ENCODE measurements around the gene NDE1.

The NDE1 gene

GRCh38 chr16:15617901-15618300 lies 32.1 kb upstream of the NDE1 start:
- no peak for DNase-seq (ENCODE audit: low read depth)
- no peak for TF ChIP-seq CTCF (IDR thresholded peaks at IDR 0.05; ENCODE audit: low read depth, low read length)
- no peak for TF ChIP-seq MYC (IDR thresholded peaks at IDR 0.05; ENCODE audit: low read depth, low read length)
- TF ChIP-seq POLR2A (IDR thresholded peaks at IDR 0.05; ENCODE audit: extremely low read depth, insufficient read length), result no peak
- no peak for TF ChIP-seq MAX (IDR thresholded peaks at IDR 0.05; ENCODE audit: low read depth, low read length)
- no peak overlapping the region for H3K4me3 ChIP-seq (ENCODE audit: low read depth, low read length)

- DNase-seq (ENCODE audit: low read depth), result no peak
- TF ChIP-seq CTCF (IDR thresholded peaks at IDR 0.05; ENCODE audit: low read depth, low read length) (no peak), MYC (IDR thresholded peaks at IDR 0.05; ENCODE audit: low read depth, low read length) (no peak), POLR2A (IDR thresholded peaks at IDR 0.05; ENCODE audit: extremely low read depth, insufficient read length) (no peak), MAX (IDR thresholded peaks at IDR 0.05; ENCODE audit: low read depth, low read length) (no peak)
- no peak overlapping the region for H3K4me3 ChIP-seq (ENCODE audit: low read depth, low read length)
Measured at GRCh38 chr16:15618392-15618791, 31.7 kb upstream of the NDE1 start.

GRCh38 chr16:15620611-15621195 lies 29.3 kb upstream of the NDE1 start:
- H3K4me3 ChIP-seq (ENCODE audit: low read depth, low read length), result no peak overlapping the region
- TF ChIP-seq POLR2A (IDR thresholded peaks at IDR 0.05; ENCODE audit: extremely low read depth, insufficient read length) (no peak), CTCF (IDR thresholded peaks at IDR 0.05; ENCODE audit: low read depth, low read length) (no peak), MAX (IDR thresholded peaks at IDR 0.05; ENCODE audit: low read depth, low read length) (no peak), MYC (IDR thresholded peaks at IDR 0.05; ENCODE audit: low read depth, low read length) (no peak)
- DNase-seq (ENCODE audit: low read depth), result no peak

- TF ChIP-seq POLR2A (IDR thresholded peaks at IDR 0.05; ENCODE audit: extremely low read depth, insufficient read length) (no peak), MYC (IDR thresholded peaks at IDR 0.05; ENCODE audit: low read depth, low read length) (no peak), CTCF (IDR thresholded peaks at IDR 0.05; ENCODE audit: low read depth, low read length) (no peak), MAX (IDR thresholded peaks at IDR 0.05; ENCODE audit: low read depth, low read length) (no peak)
- no peak overlapping the region for H3K4me3 ChIP-seq (ENCODE audit: low read depth, low read length)
- DNase-seq (ENCODE audit: low read depth), result no peak
Measured at GRCh38 chr16:15621456-15621855, 28.6 kb upstream of the NDE1 start.

GRCh38 chr16:15621889-15622288 lies 28.2 kb upstream of the NDE1 start:
- no peak for TF ChIP-seq MYC (IDR thresholded peaks at IDR 0.05; ENCODE audit: low read depth, low read length)
- no peak for TF ChIP-seq POLR2A (IDR thresholded peaks at IDR 0.05; ENCODE audit: extremely low read depth, insufficient read length)
- TF ChIP-seq MAX (IDR thresholded peaks at IDR 0.05; ENCODE audit: low read depth, low read length), result no peak
- no peak for TF ChIP-seq CTCF (IDR thresholded peaks at IDR 0.05; ENCODE audit: low read depth, low read length)
- DNase-seq (ENCODE audit: low read depth), result no peak
- H3K4me3 ChIP-seq (ENCODE audit: low read depth, low read length), result no peak overlapping the region
